22Rv1 (cell line): Measurements from ENCODE around the gene LMAN2.

Experiments
- CTCF ChIP-seq: fragments of 450-650 bp; IDR thresholded peaks from 2 replicates; pipeline ENCODE4 v1.5.1; 2017; ENCODE audit warnings: mild to moderate bottlenecking
- ZFX ChIP-seq: fragments of 450-650 bp; IDR thresholded peaks from 2 replicates; pipeline ENCODE4 v1.6.1; 2017; ENCODE audit warnings: antibody characterized with exemption, borderline replicate concordance

- TF ChIP-seq CTCF (no peak), ZFX (no peak)
Measured at GRCh38 chr5:177319913-177320588, 31.4 kb downstream of the LMAN2 start.
